DMS53 (cell line): Measurements from ENCODE around the gene LPCAT4.
"Not testable (repeated sequence)": the region's sequence is repeated elsewhere in the genome, so short reads cannot be mapped to it uniquely, and the experiment has no call there.

ENCODE experiments used
- DNase-seq: peaks from one replicate; lab custom pipeline; 2025; lab: John Stamatoyannopoulos, UW

LPCAT4 gene

DNA sequence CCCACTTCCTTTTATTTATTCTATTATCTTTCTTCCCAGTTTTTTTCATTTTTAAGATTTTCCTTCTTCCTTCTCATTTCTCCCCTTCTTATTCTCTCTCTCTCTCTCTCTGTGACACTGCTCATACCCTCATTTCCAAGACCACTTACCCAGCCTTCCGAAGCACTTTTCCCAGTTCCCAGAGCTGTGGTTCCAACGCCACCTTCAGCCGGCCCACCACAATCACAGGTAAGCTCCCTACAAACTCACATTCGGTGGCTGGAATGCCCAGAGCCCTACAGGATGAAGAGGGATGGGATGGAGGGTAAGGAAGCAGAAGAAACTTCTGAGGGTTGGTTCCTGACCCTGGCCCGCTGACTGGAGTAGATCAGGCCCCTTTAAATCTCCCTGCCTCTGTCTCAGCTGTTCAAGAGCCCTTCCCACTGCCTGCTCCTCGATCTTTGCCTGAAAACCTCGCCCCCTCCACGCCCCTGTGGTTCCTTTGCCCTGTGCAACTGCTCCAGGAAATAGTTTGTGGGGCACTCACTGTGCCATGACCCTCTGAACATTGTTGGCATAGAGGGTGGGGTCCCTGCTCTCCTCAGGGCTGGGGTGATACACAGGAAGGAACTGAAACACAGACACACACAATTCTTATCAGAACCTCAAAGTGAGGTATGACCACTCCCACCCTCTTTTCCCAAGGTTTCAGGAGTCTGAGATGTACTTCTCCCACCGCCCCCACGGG lies 4.8 kb downstream of the LPCAT4 start:
- no peak for DNase-seq

DNA sequence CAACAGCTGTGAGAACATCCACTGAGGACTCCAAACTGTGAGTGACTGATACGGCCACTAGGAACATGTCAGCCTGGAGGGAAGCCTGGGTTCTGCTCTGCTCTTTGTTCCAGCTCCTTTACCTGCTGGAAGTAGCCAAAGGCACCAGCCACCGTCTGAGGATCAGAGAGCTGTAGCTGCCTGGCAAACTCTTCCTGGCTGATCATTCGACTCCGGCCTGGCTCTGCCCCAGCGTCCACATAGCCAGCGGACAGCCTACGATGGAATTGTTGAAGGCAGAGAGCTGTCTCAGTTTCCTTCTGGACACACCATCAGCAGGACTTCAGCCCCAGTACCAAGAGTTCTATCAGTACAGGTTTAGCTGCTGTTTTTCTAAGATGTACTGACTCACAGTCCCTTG lies 5.7 kb downstream of the LPCAT4 start:
- no peak for DNase-seq

DNA sequence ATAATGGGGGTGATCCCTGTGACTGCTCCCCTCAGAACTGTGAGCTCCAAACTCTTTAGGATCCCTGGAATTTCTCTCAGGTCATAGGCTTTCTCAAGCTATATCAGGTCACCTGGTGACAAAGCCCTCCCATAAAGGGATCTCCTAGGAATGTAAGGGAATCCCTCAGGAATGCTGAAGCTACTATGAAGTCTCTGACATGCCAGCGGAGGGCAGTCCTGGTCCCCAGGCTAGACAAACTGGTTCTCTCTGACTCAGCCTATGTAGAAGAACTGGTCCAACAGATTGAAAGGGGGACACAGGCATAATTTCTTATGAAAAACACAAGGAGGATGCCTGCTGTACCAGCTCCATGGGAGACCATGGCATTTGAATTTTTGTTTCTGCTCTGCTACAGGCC lies 6.7 kb downstream of the LPCAT4 start:
- peak; percentile 33 for DNase-seq

DNA sequence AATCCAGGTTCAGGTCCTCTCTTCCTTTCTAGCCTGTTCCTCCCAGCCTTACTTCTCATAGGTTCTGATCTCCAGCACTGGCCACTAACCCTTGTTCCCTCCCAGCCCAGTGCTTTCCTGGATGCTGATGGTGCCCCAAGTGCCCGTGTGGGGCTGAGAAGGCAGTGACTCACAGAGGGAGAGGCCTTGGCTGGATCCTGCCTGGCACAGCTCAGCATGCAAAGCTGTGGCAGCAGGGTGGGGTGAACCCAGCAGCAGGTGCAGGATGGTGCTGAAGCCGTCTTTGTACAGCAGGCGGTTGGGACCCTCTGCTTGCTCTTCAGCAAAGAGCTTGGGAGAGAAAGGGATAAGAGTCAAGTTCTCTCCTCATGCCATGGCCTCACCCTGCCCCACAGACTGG lies 7.6 kb downstream of the LPCAT4 start:
- DNase-seq = no peak

DNA sequence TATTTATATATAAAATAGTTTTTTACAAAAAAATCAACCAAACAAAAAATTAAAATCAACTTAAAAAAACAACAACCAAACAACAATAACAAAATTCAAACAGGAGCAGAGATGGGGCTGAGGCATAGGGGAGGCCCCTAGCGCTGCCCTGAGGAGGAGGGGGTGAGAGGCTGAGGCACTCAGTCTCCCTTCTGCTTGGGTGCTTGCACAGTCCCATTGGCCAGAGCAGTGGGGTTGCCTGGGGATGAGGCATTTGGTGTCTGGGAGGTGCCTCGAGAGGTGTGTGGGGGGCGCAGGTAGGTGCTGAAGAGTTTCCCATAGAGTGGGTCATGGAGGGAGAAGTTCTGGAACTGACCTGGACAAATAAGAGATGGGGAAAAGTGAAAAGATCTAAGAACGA lies 8.0 kb downstream of the LPCAT4 start:
- DNase-seq = no peak

DNA sequence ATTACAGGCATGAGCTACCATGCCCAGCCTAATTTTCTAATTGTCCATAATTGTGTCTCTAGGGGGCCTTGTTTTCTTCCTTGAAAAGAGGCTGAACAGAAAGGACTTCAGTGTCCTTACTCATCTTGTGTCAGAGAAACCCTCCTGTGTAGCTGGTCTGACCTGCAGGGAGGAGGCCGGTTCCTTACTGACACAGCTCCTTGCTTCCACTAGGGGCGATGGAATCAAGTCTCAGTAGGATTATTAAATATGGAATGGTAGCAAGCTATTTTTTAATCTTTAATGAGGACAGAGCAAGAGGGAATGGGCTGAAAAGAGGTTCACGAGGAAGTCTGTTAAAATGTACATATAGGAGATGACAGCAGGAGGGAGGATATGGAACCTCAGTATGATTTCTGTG lies 8.6 kb downstream of the LPCAT4 start:
- DNase-seq = peak; percentile 29

DNA sequence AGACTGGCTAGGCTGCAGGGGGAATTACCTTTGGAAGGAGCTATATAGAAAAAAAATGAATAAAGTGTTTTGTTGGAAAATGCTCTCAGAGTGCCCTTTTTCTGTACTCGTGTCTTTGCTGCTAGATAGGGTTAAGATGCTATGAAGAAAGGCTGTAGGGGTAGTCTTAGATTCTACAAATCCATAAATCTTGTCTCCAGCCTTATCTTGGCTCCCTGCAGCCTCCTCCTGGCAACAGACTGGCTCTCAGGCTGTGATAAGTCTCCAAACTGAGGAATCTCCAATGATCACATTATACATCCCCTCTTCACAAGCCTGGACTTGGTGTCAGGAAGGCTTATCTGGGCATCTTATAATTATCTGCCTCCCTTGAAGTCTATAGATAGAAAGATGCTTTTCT lies 9.3 kb downstream of the LPCAT4 start:
- no peak for DNase-seq

DNA sequence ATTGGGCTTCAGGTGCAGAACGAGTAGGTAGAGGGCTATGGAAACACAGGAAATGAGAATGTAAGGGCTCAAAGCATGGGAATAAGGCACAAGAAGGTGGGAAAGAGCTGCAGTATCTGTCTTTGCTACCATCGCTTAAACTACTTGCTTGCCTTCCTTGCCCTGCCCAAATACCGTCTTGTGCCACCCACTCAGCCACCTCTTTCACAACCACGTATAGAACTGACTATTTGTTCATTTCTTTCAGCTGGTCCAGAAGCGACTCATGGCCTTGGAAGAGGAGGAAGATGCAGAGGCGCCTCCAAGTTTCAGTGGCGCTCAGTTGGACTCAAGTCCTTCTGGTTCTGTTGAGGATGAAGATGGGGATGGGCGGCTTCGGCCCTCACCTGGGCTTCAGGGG lies 11.8 kb downstream of the LPCAT4 start:
- no peak for DNase-seq

DNA sequence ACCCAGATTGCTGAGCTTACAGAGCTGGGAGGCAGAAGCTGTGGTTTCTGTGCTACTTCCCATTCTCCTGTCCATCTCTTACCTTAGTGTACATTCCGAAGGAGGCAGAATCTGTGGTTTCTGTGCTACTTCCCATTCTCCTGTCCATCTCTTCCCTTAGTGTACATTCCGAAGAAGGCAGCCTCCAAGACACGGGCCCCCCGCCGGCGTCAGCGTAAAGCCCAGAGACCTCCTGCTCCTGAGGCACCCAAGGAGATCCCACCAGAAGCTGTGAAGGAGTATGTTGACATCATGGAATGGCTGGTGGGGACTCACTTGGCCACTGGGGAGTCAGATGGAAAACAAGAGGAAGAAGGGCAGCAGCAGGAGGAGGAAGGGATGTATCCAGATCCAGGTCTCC lies 12.7 kb downstream of the LPCAT4 start:
- no peak for DNase-seq

DNA sequence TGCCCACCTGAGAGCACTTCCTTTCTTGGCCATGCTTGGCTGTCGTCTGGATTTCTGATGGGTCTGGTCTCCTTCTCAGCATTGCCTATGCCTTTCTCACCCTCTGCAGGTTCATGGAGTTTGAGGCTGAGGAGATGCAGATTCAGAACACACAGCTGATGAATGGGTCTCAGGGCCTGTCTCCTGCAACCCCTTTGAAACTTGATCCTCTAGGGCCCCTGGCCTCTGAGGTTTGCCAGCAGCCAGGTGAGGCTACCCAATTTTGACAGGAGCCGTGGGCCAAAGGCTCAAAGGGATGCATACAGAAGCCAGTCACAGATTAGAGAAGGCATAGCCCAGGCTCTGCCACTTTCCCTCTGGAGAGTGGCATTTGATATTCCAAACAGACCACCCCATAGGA lies 13.4 kb downstream of the LPCAT4 start:
- DNase-seq = no peak

DNA sequence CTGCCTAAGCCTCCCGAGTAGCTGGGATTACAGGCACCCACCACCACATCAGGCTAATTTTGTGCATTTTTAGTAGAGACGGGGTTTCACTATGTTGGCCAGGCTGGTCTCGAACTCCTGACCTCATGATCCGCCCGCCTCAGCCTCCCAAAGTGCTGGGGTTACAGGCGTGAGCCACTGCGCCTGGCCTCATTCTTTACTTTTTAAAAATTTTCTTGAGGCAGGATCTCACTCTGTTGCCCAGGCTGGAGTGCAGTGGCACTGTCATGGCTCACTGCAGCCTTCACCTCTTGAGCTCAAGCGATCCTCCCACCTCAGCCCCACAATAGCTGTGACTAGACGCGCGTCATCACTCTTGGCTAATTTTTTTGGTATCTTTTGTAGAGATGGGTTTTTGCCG lies 14.0 kb downstream of the LPCAT4 start:
- not testable (repeated sequence) for DNase-seq

DNA sequence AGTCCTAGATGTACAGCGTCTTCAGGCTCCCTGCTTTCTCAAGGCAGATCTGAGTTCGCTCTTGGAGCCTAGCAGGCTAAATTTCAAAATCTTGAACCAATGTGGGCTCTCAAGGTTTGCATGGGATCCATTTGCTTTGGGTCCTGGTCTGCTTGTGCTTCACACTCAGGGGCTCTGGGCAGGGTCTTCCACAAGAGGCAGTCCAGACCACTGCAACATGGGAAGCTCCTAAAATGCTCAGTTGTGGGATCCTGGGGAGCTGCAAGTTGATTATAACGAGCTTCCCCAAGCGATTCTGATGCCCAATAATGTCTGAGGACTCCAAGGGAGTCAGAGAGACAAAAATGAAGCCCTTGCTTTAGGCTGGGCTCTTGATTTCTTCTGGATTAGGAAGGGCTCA lies 17.2 kb downstream of the LPCAT4 start:
- DNase-seq = no peak

DNA sequence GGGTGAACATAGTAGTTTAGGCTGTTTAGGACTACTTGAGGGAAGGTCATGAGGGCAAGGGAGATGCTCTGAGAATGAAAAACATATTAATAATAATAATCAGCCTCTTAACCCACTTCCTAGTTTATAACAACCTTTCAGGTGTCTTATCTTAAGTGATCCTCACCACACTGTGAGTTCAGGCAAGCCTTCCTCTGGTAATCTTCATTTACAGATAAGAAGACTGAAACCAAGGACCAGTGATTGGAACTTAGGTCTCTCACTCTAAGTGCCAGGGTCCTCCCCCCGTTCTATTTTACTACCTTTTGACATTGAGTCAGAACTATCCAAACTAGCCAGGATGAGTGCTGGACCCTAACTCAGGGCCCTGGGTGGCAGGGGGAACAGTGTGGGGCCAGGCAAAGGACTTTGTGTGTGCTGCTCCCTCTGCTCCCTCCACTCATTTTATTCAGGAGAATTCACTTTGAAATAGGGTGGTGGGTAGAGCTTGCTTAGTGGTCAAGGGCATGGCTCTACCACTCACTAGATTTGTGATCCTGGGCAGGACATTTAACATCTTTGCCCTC lies 18.2 kb downstream of the LPCAT4 start:
- DNase-seq = no peak

DNA sequence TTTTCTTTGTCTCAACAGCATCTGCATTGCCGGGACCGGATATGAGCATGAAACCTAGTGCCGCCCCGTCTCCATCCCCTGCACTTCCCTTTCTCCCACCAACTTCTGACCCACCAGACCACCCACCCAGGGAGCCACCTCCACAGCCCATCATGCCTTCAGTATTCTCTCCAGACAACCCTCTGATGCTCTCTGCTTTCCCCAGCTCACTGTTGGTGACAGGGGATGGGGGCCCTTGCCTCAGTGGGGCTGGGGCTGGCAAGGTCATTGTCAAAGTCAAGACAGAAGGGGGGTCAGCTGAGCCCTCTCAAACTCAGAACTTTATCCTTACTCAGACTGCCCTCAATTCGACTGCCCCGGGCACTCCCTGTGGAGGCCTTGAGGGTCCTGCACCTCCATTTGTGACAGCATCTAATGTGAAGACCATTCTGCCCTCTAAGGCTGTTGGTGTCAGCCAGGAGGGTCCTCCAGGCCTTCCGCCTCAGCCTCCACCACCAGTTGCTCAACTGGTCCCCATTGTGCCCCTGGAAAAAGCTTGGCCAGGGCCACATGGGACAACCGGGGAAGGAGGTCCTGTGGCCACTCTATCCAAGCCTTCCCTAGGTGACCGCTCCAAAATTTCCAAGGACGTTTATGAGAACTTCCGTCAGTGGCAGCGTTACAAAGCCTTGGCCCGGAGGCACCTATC lies 18.9 kb downstream of the LPCAT4 start:
- DNase-seq = no peak

DNA sequence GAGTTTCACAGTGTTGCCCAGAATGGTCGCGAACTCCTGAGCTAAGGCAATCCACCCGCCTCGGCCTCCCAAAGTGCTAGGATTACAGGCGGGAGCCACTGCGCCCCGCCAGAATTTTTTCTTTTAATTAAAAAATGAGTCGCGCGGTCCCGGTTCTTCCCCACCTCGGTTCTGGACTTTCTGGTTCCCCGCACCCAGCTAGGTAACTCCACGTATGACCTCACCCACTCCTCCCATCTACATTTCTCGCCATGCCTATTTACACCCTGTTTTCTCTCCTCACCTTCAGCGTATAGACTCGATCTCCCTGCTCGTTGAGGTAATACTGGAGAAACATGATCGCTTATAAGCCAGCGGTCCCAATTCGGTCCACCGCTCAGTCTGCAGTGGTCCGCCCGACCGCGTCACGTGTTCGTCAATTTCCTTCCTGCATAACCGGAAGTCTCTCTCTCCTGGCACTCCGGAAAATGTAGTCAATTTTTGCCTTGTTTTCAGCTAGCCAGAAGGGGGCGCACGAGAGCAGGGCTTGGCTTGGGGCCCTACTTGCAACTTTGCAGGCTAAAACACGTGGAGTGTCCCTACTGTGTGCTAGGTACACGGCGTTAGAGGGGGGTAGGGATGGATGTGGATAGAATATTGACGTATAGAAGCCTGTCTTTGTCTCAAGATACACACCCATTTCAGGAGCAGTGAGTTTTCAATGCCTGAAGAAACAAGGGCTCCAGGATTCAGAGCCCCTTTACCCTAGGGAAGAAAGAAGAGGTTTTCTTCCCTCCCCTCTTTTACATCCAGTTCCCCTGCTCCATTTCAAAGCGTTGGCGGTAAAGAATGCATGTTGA lies 24.0 kb downstream of the LPCAT4 start, which contains the start of the genes NOP10 and NUTM1:
Gene NOP10 (minus strand): TSS at position 400 of the 839 bp plus-strand sequence. CDS start 63 bp downstream, at position 337.
Gene NUTM1 (plus strand): TSS at position 579 of the 839 bp plus-strand sequence. CDS start 382 bp downstream, outside the sequence.
- peak; percentile 93 for DNase-seq

DNA sequence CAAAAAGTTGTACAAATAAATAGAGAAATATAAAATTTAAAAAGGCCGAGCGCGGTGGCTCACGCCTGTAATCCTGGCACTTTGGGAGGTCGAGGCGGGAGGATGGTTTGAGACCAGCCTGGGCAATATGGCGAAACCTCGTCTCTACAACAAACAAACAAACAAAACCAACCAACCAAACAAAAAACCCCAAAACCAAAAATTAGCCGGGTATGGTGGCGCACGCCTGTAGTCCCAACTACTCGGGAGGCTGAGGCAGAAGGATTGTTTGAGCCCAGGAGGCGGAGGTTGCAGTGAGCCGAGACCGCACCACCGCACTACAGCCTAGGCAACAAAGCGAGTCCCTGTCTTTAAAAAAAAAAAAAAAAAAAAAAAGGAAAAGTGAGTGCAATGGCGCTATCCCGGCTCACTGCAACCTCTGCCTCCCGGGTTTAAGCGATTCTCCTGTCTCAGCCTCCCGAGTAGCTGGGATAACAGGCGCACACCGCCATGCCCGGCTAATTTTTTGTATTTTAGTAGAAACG lies 24.7 kb downstream of the LPCAT4 start:
- peak; percentile 50 for DNase-seq

DNA sequence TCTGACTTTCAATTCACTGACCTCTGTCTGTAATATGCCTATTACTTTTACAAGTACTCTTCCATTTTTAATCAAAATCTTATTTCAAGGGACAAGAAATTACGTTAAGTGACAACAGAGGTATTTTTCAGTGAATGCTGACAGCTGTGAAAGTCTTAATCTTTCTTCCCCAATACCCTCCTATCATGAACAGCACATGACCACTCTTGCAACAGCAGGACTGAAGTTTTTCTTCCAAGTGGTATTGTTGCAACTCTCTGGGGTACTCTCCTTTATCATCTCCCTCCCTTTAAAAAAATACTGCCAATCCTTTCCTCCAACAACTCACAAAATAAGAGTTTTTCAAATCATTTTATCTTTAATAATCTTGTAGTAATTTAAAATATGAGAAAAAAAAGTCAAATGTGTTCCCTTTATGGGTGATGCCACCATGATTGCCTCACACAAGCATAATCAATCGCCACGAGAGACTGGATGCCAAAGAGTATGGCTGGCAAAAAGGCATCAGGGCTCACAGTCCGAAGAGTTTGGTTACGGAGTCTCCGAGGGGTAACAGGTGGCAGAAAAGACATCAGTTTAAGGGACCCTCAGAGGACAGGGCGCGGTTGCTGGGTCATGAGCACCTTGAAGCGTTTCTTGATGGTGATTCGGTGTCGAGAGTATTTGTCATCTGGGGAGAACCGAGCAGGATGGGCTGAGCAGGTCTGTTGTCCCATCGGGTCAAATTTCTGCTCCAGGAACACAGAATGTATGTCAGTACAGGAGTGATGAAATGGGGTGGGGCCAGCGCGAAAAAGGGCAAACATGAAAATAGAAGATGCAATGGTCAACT lies 25.4 kb downstream of the LPCAT4 start:
- DNase-seq = no peak

DNA sequence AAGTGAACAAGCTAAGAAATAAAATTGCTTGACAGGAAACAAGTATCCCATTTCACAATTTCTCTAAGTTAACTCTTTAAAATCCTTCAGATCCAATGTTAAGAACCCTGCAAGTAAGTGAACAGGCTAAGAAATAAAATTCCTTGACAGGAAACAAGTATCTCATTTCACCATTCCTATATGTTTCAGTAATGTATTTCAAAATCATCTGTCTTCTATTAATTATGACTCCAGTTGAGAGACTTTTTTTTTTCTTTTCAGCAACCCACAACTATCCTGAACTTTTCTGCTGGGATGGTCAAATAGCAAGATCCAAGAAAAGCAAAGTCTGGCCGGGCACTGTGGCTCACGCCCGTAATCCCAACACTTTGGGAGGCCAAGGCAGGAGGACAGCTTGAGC lies 27.1 kb downstream of the LPCAT4 start:
- DNase-seq = no peak

DNA sequence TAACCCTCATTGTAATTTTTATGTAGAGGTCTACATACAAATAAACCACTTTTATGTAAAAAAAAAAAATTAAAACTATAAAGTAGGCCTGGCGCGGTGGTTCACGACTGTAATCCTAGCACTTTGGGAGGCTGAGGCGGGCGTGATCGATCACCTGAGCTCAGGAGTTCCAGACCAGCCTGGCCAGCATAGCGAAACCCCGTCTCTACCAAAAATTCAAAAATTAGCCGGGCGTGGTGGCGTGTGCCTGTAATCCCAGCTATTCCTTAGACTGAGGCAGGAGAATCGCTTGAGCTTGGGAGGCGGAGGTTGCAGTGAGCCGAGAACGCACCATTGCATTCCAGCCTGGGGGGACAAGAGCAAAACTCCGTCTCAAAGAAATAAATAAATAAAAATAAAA lies 28.6 kb downstream of the LPCAT4 start:
- DNase-seq = no peak

DNA sequence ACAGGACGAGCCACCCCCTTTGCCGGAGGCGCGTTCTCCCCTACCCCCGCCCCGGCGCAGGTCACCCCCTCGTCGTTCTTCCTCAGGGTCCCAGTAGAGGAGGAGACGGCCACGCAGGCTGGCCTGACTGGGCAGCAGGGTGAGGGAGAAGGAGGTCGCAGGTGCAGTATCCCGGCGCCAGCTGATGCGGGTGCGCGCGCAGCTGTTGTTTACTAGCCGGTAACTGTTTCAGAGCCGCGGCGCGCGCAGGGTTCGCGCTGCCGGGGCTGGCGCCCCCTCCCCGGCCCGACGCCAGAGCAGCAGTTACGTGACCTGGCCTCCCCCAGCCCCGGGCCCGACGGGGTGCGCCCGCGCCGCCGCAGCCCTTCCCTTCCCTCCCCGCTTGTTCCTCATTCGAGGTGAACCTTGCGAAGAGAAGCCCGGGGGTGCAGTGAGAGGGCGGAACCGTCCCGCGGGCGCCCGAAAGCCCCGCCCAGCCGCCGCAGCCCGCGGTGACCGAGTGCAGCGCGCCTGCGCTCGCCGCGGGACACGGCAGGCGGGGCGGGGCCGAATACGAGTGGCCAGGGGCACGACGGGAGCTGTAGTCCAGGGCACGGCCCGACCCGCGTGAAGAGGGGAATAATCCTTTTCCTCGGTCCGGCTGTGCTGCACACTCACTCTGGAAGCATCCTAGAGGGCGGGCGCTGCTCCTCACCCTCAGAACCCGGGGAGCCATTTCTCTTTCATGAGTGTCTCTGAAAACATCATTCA lies 29.3 kb downstream of the LPCAT4 start, which contains the start of gene SLC12A6:
Gene SLC12A6 (minus strand): TSS at position 225 of the 750 bp plus-strand sequence. CDS start 1,101 bp downstream, outside the sequence.
- DNase-seq = peak; percentile 95
